ENCODE results near the gene B3GNT9. TPM values are rescaled to one million over a fixed set of nuclear protein-coding genes. Genes with fewer than 3 reads are reported as not detected.
A peak's percentile ranks its signal among the peaks of the same experiment; 100 is the strongest.

B3GNT9 gene
- total and polyA plus RNA-seq, 2 donors from 2014 or later, result 12.1 to 16.7 TPM

GRCh38 chr16:67111951-67112444, 38.8 kb downstream of the B3GNT9 start:
- FAIRE-seq (no peak), DNase-seq (no peak)
- H3K9me3 ChIP-seq (ENCODE audit: control insufficient read depth in 2 of 3, insufficient read depth in 1 of 3, low read length in 3 of 3), result no peaks in the 10 kb centered on the region
- no peak overlapping the region for H3K27ac ChIP-seq (ENCODE audit: low read depth in 2 of 2, low read length in 2 of 2)
- H3K36me3 ChIP-seq (ENCODE audit: control insufficient read depth in 2 of 3, insufficient read depth in 3 of 3, low read length in 3 of 3), result no peaks in the 10 kb centered on the region
- TF ChIP-seq CTCF (IDR thresholded peaks at IDR 0.05; ENCODE audit: borderline replicate concordance, extremely low read depth, insufficient read depth), result no peak
- intact Hi-C loops (cut with DNase I), result no loop called here
- peaks cover 0 to 19% (median 12%) of the 10 kb centered on the region in 3 donors for H3K4me1 ChIP-seq (ENCODE audit: control insufficient read depth in 2 of 3, insufficient read depth in 2 of 3, low read depth in 1 of 3, low read length in 3 of 3)
- H3K9ac ChIP-seq (ENCODE audit: low read length in 3 of 3), result no peak overlapping the region
- H3K4me3 ChIP-seq (ENCODE audit: low read length in 3 of 3), result no peak overlapping the region
- H3K27me3 ChIP-seq (ENCODE audit: control insufficient read depth, insufficient read depth, low read length), result no peaks in the 10 kb centered on the region

- no peak for TF ChIP-seq CTCF (IDR thresholded peaks at IDR 0.05; ENCODE audit: borderline replicate concordance, extremely low read depth, insufficient read depth)
- Histone ChIP-seq H3K27me3 (ENCODE audit: control insufficient read depth, insufficient read depth, low read length) (no peaks in the 10 kb centered on the region), H3K36me3 (ENCODE audit: control insufficient read depth in 2 of 3, insufficient read depth in 3 of 3, low read length in 3 of 3) (no peaks in the 10 kb centered on the region), H3K4me3 (ENCODE audit: low read length in 3 of 3) (peak within 1 kb of the TSS; percentile 89 to 99 (median 97)), H3K9ac (ENCODE audit: low read length in 3 of 3) (peak within 1 kb of the TSS; percentile 89 to 97 (median 95)), H3K4me1 (ENCODE audit: control insufficient read depth in 2 of 3, insufficient read depth in 2 of 3, low read depth in 1 of 3, low read length in 3 of 3) (peaks cover 0 to 25% (median 17%) of the 10 kb centered on the region in 3 donors), H3K9me3 (ENCODE audit: control insufficient read depth in 2 of 3, insufficient read depth in 1 of 3, low read length in 3 of 3) (no peaks in the 10 kb centered on the region), H3K27ac (ENCODE audit: low read depth in 2 of 2, low read length in 2 of 2) (peak within 1 kb of the TSS; percentile 73 to 95)
- intact Hi-C loops (cut with DNase I), result no loop called here
- DNase-seq, result peak; percentile 96 to 97 (median 96)
- FAIRE-seq, result no peak
Measured at GRCh38 chr16:67109407-67110135, 41.2 kb downstream of the B3GNT9 start, which contains the start of gene PHAF1. Gene PHAF1, plus strand, starts transcription at chr16:67109941. Its CDS starts 235 bp downstream, at chr16:67110176.

- FAIRE-seq, result no peak
- H3K36me3 ChIP-seq (ENCODE audit: control insufficient read depth in 2 of 3, insufficient read depth in 3 of 3, low read length in 3 of 3), result no peaks in the 10 kb centered on the region
Measured at GRCh38 chr16:67108931-67109406, 41.8 kb downstream of the B3GNT9 start.

More at GRCh38 chr16:67108931-67109406, 41.8 kb downstream of the B3GNT9 start:
- Histone ChIP-seq H3K4me1 (ENCODE audit: control insufficient read depth in 2 of 3, insufficient read depth in 2 of 3, low read depth in 1 of 3, low read length in 3 of 3) (peaks cover 0 to 27% (median 20%) of the 10 kb centered on the region in 3 donors), H3K9me3 (ENCODE audit: control insufficient read depth in 2 of 3, insufficient read depth in 1 of 3, low read length in 3 of 3) (no peaks in the 10 kb centered on the region), H3K27ac (ENCODE audit: low read depth in 2 of 2, low read length in 2 of 2) (peak overlapping the region; percentile 73 to 95), H3K27me3 (ENCODE audit: control insufficient read depth, insufficient read depth, low read length) (no peaks in the 10 kb centered on the region), H3K9ac (ENCODE audit: low read length in 3 of 3) (peak overlapping the region; percentile 84 to 97 (median 89)), H3K4me3 (ENCODE audit: low read length in 3 of 3) (peak overlapping the region; percentile 89 to 97 (median 96))
- TF ChIP-seq CTCF (IDR thresholded peaks at IDR 0.05; ENCODE audit: borderline replicate concordance, extremely low read depth, insufficient read depth), result no peak
- intact Hi-C loops (cut with DNase I), result no loop called here
- no peak for DNase-seq

All from kidney (tissue), 14 donors.